ENCODE data around the gene IMMP2L. TPM values are rescaled to one million over a fixed set of nuclear protein-coding genes. Genes with fewer than 3 reads are reported as not detected.

The IMMP2L gene
- total RNA-seq, 2 donors from 2014 or later: 13.1 to 22.7 TPM

GRCh38 chr7:111212857-111213523, 349.3 kb downstream of the IMMP2L start:
- Histone ChIP-seq H3K36me3 (no peaks in the 10 kb centered on the region), H3K4me1 (ENCODE audit: control insufficient read depth in 1 of 2, low read depth in 2 of 2) (no peaks in the 10 kb centered on the region), H3K9me3 (no peaks in the 10 kb centered on the region), H3K27me3 (replicated peaks; ENCODE audit: insufficient read depth) (no peaks in the 10 kb centered on the region), H3K4me3 (no peak overlapping the region), H3K27ac (no peak overlapping the region)
- no peak for ATAC-seq (ENCODE audit: insufficient number of reproducible peaks, low FRiP score, low read depth)
- DNase-seq (ENCODE audit: low spot score): no peak
- TF ChIP-seq CTCF (IDR thresholded peaks at IDR 0.05): no peak

GRCh38 chr7:111210996-111211395, 351.3 kb downstream of the IMMP2L start:
- ATAC-seq (ENCODE audit: insufficient number of reproducible peaks, low FRiP score, low read depth) (no peak), DNase-seq (ENCODE audit: low spot score) (no peak)
- H3K9me3 ChIP-seq: no peaks in the 10 kb centered on the region
- H3K27me3 ChIP-seq (replicated peaks; ENCODE audit: insufficient read depth): no peaks in the 10 kb centered on the region
- no peaks in the 10 kb centered on the region for H3K4me1 ChIP-seq (ENCODE audit: control insufficient read depth in 1 of 2, low read depth in 2 of 2)
- no peaks in the 10 kb centered on the region for H3K36me3 ChIP-seq
- TF ChIP-seq CTCF (IDR thresholded peaks at IDR 0.05): no peak
- no peak overlapping the region for H3K4me3 ChIP-seq
- H3K27ac ChIP-seq: no peak overlapping the region

- TF ChIP-seq CTCF (IDR thresholded peaks at IDR 0.05): no peak
- Histone ChIP-seq H3K27me3 (replicated peaks; ENCODE audit: insufficient read depth) (no peaks in the 10 kb centered on the region), H3K4me3 (no peak overlapping the region), H3K27ac (no peak overlapping the region), H3K4me1 (ENCODE audit: control insufficient read depth in 1 of 2, low read depth in 2 of 2) (no peaks in the 10 kb centered on the region), H3K9me3 (no peaks in the 10 kb centered on the region), H3K36me3 (no peaks in the 10 kb centered on the region)
- DNase-seq (ENCODE audit: low spot score): no peak
- ATAC-seq (ENCODE audit: insufficient number of reproducible peaks, low FRiP score, low read depth): no peak
These were observed 352.2 kb downstream of the IMMP2L start for GRCh38 chr7:111210043-111210442.

- Histone ChIP-seq H3K27ac (no peak overlapping the region), H3K27me3 (replicated peaks; ENCODE audit: insufficient read depth) (no peaks in the 10 kb centered on the region), H3K4me1 (ENCODE audit: control insufficient read depth in 1 of 2, low read depth in 2 of 2) (no peaks in the 10 kb centered on the region), H3K9me3 (no peaks in the 10 kb centered on the region), H3K4me3 (no peak overlapping the region), H3K36me3 (no peaks in the 10 kb centered on the region)
- ATAC-seq (ENCODE audit: insufficient number of reproducible peaks, low FRiP score, low read depth) (no peak), DNase-seq (ENCODE audit: low spot score) (no peak)
- no peak for TF ChIP-seq CTCF (IDR thresholded peaks at IDR 0.05)
These were observed 357.0 kb downstream of the IMMP2L start for GRCh38 chr7:111205251-111205650.

- ATAC-seq (ENCODE audit: insufficient number of reproducible peaks, low FRiP score, low read depth) (no peak), DNase-seq (ENCODE audit: low spot score) (no peak)
- no peak overlapping the region for H3K27ac ChIP-seq
- no peaks in the 10 kb centered on the region for H3K27me3 ChIP-seq (replicated peaks; ENCODE audit: insufficient read depth)
- H3K4me1 ChIP-seq (ENCODE audit: control insufficient read depth in 1 of 2, low read depth in 2 of 2): no peaks in the 10 kb centered on the region
- H3K9me3 ChIP-seq: no peaks in the 10 kb centered on the region
- no peak overlapping the region for H3K4me3 ChIP-seq
- H3K36me3 ChIP-seq: no peaks in the 10 kb centered on the region
- no peak for TF ChIP-seq CTCF (IDR thresholded peaks at IDR 0.05)
These were observed 360.0 kb downstream of the IMMP2L start for GRCh38 chr7:111202321-111202720.

Measured in thoracic aorta (tissue), 2 donors.